ENCODE measurements around the gene EEF2K. TPM values are rescaled to one million over a fixed set of nuclear protein-coding genes. Genes with fewer than 3 reads are reported as not detected.

The EEF2K gene
- total RNA-seq, 1 experiment from 2014 or later, result 31.0 TPM

GRCh38 chr16:22297114-22297870 is 91.2 kb downstream of the EEF2K start, which contains the start of gene POLR3E (continued):
- TF ChIP-seq SRF (IDR thresholded peaks at IDR 0.05; ENCODE audit: low read depth), result no peak
- TF ChIP-seq POLR2AphosphoS5 (IDR thresholded peaks at IDR 0.05; ENCODE audit: low read depth, low read length), result peak; percentile 78
- peak; percentile 80 for TF ChIP-seq EGR1 (IDR thresholded peaks at IDR 0.05; ENCODE audit: low read depth)
- TF ChIP-seq, protein P1, sequence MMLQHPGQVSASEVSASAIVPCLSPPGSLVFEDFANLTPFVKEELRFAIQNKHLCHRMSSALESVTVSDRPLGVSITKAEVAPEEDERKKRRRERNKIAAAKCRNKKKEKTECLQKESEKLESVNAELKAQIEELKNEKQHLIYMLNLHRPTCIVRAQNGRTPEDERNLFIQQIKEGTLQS (IDR thresholded peaks at IDR 0.05), result peak; percentile 100

GRCh38 chr16:22297871-22298733 is 92.0 kb downstream of the EEF2K start:
- TSS peak; percentile 99 for BruUV-seq (replicated peaks)
- peak overlapping the region; percentile 93 for H3K4me2 ChIP-seq (ENCODE audit: low read length)
- POLR2A ChIA-PET, result interaction anchor here (1.3 kb wide), 1 partner anchor 107 kb away, joined by 3 read pairs; no protein-coding TSS in a partner anchor
- H3K36me3 ChIP-seq (ENCODE audit: control insufficient read depth in 1 of 2, insufficient read depth in 2 of 2, low read length in 2 of 2), result peaks cover 0 to 16% of the 10 kb centered on the region in 2 experiments; a peak in 1 of 4 replicates
- H3K9me3 ChIP-seq (ENCODE audit: control insufficient read depth in 1 of 2, insufficient read depth in 1 of 2, low read depth in 1 of 2, low read length in 2 of 2), result no peaks in the 10 kb centered on the region
- DNase-seq (ENCODE audit: low read depth, low spot score) (peak; percentile 94), ATAC-seq (peak; percentile 58)
- no peaks in the 10 kb centered on the region; the same call in 1 of the 2 replicates for H4K20me1 ChIP-seq (ENCODE audit: insufficient read depth)
- intact Hi-C loops (cut with micrococcal nuclease), result loop anchor here (1.0 to 10.0 kb wide), 3 partner anchors 92 to 293 kb away; partner anchors contain the start of genes EEF2K, MOSMO and PDZD9
- RAD21 ChIA-PET (ENCODE audit: low non-redundant PET in 1 of 2, low total read pairs in 2 of 2, uncharacterized antibody in 2 of 2, unreplicated experiment in 2 of 2), result no interaction called here
- peaks cover 6 to 19% of the 10 kb centered on the region in 2 experiments; a peak in 3 of 4 replicates for H3K4me1 ChIP-seq (ENCODE audit: control insufficient read depth in 1 of 2, insufficient read depth in 2 of 2, low read length in 2 of 2)
- peak overlapping the region; percentile 83 to 92 for H3K4me3 ChIP-seq (replicated peaks in 1 of 2; ENCODE audit: low read depth in 1 of 2, low read length in 2 of 2)
- peak overlapping the region; percentile 100 for H3K9ac ChIP-seq (ENCODE audit: low read length)
- peaks cover 57% of the 10 kb centered on the region for H3K79me2 ChIP-seq (ENCODE audit: insufficient read depth, low read length)
- H3K27me3 ChIP-seq (ENCODE audit: insufficient read depth, low read length), result no peaks in the 10 kb centered on the region
- H2AFZ ChIP-seq (ENCODE audit: low read depth, low read length, poor library complexity, severe bottlenecking), result no peak overlapping the region
- CTCF ChIA-PET, result interaction anchor here (1.0 kb wide), 1 partner anchor 92 kb away, joined by 8 read pairs; the partner anchor contains the start of gene EEF2K
- H3K9me2 ChIP-seq (ENCODE audit: insufficient read depth), result no peaks in the 10 kb centered on the region
- peak overlapping the region; percentile 94 for H3K27ac ChIP-seq (ENCODE audit: low read depth, low read length)
- TF ChIP-seq JUND (IDR thresholded peaks at IDR 0.05), result peak; percentile 70; the same call in 1 of the 2 replicates
- TF ChIP-seq CEBPB (IDR thresholded peaks at IDR 0.05; ENCODE audit: low read depth), result no peak; the same call in 1 of the 2 replicates
- TF ChIP-seq EZH2 (IDR thresholded peaks at IDR 0.05), result no peak
- no peak for TF ChIP-seq ZFX (IDR thresholded peaks at IDR 0.05)
- no peak for TF ChIP-seq FOSL1 (IDR thresholded peaks at IDR 0.05; ENCODE audit: low read depth)
- TF ChIP-seq YY1 (IDR thresholded peaks at IDR 0.05; ENCODE audit: extremely low read depth, insufficient replicate concordance, low read depth, low read length), result peak; percentile 76
- TF ChIP-seq, protein P2, sequence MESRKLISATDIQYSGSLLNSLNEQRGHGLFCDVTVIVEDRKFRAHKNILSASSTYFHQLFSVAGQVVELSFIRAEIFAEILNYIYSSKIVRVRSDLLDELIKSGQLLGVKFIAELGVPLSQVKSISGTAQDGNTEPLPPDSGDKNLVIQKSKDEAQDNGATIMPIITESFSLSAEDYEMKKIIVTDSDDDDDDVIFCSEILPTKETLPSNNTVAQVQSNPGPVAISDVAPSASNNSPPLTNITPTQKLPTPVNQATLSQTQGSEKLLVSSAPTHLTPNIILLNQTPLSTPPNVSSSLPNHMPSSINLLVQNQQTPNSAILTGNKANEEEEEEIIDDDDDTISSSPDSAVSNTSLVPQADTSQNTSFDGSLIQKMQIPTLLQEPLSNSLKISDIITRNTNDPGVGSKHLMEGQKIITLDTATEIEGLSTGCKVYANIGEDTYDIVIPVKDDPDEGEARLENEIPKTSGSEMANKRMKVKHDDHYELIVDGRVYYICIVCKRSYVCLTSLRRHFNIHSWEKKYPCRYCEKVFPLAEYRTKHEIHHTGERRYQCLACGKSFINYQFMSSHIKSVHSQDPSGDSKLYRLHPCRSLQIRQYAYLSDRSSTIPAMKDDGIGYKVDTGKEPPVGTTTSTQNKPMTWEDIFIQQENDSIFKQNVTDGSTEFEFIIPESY (IDR thresholded peaks at IDR 0.05; ENCODE audit: extremely low read depth, insufficient replicate concordance, low read length), result peak; percentile 74
- no peak for TF ChIP-seq EGR1 (IDR thresholded peaks at IDR 0.05; ENCODE audit: low read depth)
- TF ChIP-seq, protein P3, sequence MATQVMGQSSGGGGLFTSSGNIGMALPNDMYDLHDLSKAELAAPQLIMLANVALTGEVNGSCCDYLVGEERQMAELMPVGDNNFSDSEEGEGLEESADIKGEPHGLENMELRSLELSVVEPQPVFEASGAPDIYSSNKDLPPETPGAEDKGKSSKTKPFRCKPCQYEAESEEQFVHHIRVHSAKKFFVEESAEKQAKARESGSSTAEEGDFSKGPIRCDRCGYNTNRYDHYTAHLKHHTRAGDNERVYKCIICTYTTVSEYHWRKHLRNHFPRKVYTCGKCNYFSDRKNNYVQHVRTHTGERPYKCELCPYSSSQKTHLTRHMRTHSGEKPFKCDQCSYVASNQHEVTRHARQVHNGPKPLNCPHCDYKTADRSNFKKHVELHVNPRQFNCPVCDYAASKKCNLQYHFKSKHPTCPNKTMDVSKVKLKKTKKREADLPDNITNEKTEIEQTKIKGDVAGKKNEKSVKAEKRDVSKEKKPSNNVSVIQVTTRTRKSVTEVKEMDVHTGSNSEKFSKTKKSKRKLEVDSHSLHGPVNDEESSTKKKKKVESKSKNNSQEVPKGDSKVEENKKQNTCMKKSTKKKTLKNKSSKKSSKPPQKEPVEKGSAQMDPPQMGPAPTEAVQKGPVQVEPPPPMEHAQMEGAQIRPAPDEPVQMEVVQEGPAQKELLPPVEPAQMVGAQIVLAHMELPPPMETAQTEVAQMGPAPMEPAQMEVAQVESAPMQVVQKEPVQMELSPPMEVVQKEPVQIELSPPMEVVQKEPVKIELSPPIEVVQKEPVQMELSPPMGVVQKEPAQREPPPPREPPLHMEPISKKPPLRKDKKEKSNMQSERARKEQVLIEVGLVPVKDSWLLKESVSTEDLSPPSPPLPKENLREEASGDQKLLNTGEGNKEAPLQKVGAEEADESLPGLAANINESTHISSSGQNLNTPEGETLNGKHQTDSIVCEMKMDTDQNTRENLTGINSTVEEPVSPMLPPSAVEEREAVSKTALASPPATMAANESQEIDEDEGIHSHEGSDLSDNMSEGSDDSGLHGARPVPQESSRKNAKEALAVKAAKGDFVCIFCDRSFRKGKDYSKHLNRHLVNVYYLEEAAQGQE (IDR thresholded peaks at IDR 0.05; ENCODE audit: low read depth), result no peak
- TF ChIP-seq RAD21 (IDR thresholded peaks at IDR 0.05; ENCODE audit: low read depth), result no peak
- peak; percentile 98 for TF ChIP-seq POLR2AphosphoS5 (IDR thresholded peaks at IDR 0.05; ENCODE audit: low read depth, low read length)
- TF ChIP-seq POLR2A (IDR thresholded peaks at IDR 0.05; ENCODE audit: borderline replicate concordance, extremely low read depth, insufficient read depth, insufficient read length), result peak; percentile 46
